ENCODE results near the gene GNRHR.
"Not testable (repeated sequence)": the region's sequence is repeated elsewhere in the genome, so short reads cannot be mapped to it uniquely, and the experiment has no call there.

GNRHR gene

GRCh38 chr4:67717586-67717985 lies 36.6 kb downstream of the GNRHR start:
- H3K4me3 ChIP-seq (ENCODE audit: control insufficient read depth, low read depth, low read length): no peak overlapping the region
- DNase-seq (ENCODE audit: low read depth): no peak
- no peak for TF ChIP-seq CTCF (IDR thresholded peaks at IDR 0.05; ENCODE audit: control insufficient read depth, insufficient read depth, low read depth, low read length, missing control alignments)

- DNase-seq (ENCODE audit: low read depth): no peak
- H3K4me3 ChIP-seq (ENCODE audit: control insufficient read depth, low read depth, low read length): no peak overlapping the region
- TF ChIP-seq CTCF (IDR thresholded peaks at IDR 0.05; ENCODE audit: control insufficient read depth, insufficient read depth, low read depth, low read length, missing control alignments): no peak
These were observed 39.2 kb downstream of the GNRHR start for GRCh38 chr4:67714955-67715354.

GRCh38 chr4:67714248-67714583 lies 40.0 kb downstream of the GNRHR start:
- TF ChIP-seq CTCF (IDR thresholded peaks at IDR 0.05; ENCODE audit: control insufficient read depth, insufficient read depth, low read depth, low read length, missing control alignments): no peak
- no peak for DNase-seq (ENCODE audit: low read depth)
- no peak overlapping the region for H3K4me3 ChIP-seq (ENCODE audit: control insufficient read depth, low read depth, low read length)

- no peak for DNase-seq (ENCODE audit: low read depth)
- no peak for TF ChIP-seq CTCF (IDR thresholded peaks at IDR 0.05; ENCODE audit: control insufficient read depth, insufficient read depth, low read depth, low read length, missing control alignments)
- H3K4me3 ChIP-seq (ENCODE audit: control insufficient read depth, low read depth, low read length): no peak overlapping the region
These were observed 40.5 kb downstream of the GNRHR start for GRCh38 chr4:67713529-67714247.

GRCh38 chr4:67712650-67713528 lies 41.3 kb downstream of the GNRHR start:
- TF ChIP-seq CTCF (IDR thresholded peaks at IDR 0.05; ENCODE audit: control insufficient read depth, insufficient read depth, low read depth, low read length, missing control alignments): no peak
- no peak overlapping the region for H3K4me3 ChIP-seq (ENCODE audit: control insufficient read depth, low read depth, low read length)
- DNase-seq (ENCODE audit: low read depth): no peak

GRCh38 chr4:67712000-67712625 lies 42.1 kb downstream of the GNRHR start:
- TF ChIP-seq CTCF (IDR thresholded peaks at IDR 0.05; ENCODE audit: control insufficient read depth, insufficient read depth, low read depth, low read length, missing control alignments): no peak
- DNase-seq (ENCODE audit: low read depth): no peak
- no peak overlapping the region for H3K4me3 ChIP-seq (ENCODE audit: control insufficient read depth, low read depth, low read length)

GRCh38 chr4:67706682-67707081 lies 47.5 kb downstream of the GNRHR start:
- DNase-seq (ENCODE audit: low read depth); H3K4me3 ChIP-seq (ENCODE audit: control insufficient read depth, low read depth, low read length): not testable (repeated sequence)

All from AG09309 (cell line).